ENCODE results near the gene MYLIP. TPM values are rescaled to one million over a fixed set of nuclear protein-coding genes. Genes with fewer than 3 reads are reported as not detected.

MYLIP gene
- total and polyA plus RNA-seq, 2 donors (not counting 1 experiment from before 2014, with no cell fraction given), result 40.6 to 104 TPM

DNA sequence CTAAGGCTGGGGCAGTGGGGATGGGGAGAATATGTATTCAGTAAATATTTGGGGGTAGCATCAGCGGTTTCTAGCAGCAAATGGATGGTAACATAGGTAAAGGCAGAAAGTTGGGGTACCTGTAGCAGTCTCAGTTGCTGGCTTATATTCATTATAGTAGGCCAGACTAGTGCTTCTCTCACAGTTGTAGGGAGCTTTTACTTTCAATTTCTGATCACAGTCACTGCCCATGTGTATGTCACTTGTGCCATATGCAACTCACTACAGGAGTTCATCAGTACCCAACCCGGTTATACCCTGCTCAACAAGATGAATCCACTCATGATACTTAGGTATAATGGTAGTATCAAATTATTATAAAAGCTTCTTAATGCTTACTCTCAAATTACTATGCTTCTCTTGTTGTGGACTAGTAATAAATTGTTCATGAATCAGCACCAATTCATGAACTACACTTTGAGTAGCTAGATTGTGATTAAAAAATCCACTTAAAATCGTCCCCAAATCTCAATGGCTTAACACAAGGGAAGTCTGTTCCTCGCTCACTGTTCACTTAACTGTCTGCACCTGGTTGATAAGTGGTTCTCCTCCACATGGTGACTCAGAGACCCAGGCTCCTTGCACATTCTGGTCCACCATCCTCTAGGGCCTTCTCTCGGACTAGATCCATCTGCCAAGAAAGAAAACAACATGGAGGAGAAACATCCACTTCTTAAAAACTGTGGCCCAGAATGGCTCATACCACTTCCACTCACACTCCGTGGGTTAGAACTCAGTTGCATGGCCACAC, 31.3 kb upstream of the MYLIP start:
- H3K9me3 Mint-ChIP-seq (ENCODE audit: insufficient read depth), result peaks cover 11% of the 10 kb centered on the region
- Histone ChIP-seq H3K27ac (ENCODE audit: low read length in 2 of 2) (no peak overlapping the region), H3K27me3 (replicated peaks in 1 of 4; ENCODE audit: control extremely low read depth in 1 of 4, control insufficient read depth in 3 of 4, insufficient read depth in 4 of 4, low read length in 3 of 4) (no peaks in the 10 kb centered on the region), H3K9ac (ENCODE audit: low read length) (no peak overlapping the region), H3K4me1 (ENCODE audit: control insufficient read depth in 2 of 2, insufficient read depth in 2 of 2, low read length in 2 of 2) (no peaks in the 10 kb centered on the region), H4K20me1 (ENCODE audit: control insufficient read depth, insufficient read depth, low read length, poor library complexity, severe bottlenecking) (no peaks in the 10 kb centered on the region), H3K4me2 (replicated peaks; ENCODE audit: low read depth, low read length, poor library complexity, severe bottlenecking) (no peak overlapping the region), H2AFZ (ENCODE audit: insufficient read depth, low read depth, low read length, poor library complexity, severe bottlenecking) (no peak overlapping the region), H3K36me3 (replicated peaks in 1 of 2; ENCODE audit: control extremely low read depth in 1 of 2, control insufficient read depth in 1 of 2, extremely low read depth in 1 of 2, insufficient read depth in 2 of 2, low read length in 1 of 2) (no peaks in the 10 kb centered on the region), H3K4me3 (ENCODE audit: control extremely low read depth in 1 of 5, extremely low read depth in 1 of 5, insufficient read depth in 1 of 5, low read depth in 2 of 5, low read length in 4 of 5) (no peak overlapping the region), H3K9me3 (ENCODE audit: control extremely low read depth in 1 of 3, control insufficient read depth in 2 of 3, insufficient read depth in 1 of 3, low read length in 2 of 3) (peaks cover 3 to 15% (median 13%) of the 10 kb centered on the region in 3 donors), H3K79me2 (ENCODE audit: control insufficient read depth, insufficient read depth, low read length) (no peaks in the 10 kb centered on the region)
- POLR2A ChIA-PET, result no interaction called here
- no peaks in the 10 kb centered on the region for H3K4me1 Mint-ChIP-seq
- DNase-seq, result no peak
- ATAC-seq (ENCODE audit: low read depth), result no peak
- WGBS (ENCODE audit: insufficient coverage), result 85% methylated on average over 4 of the region's 6 CpGs
- no peak overlapping the region for H3K27ac Mint-ChIP-seq
- TF ChIP-seq, protein P1, sequence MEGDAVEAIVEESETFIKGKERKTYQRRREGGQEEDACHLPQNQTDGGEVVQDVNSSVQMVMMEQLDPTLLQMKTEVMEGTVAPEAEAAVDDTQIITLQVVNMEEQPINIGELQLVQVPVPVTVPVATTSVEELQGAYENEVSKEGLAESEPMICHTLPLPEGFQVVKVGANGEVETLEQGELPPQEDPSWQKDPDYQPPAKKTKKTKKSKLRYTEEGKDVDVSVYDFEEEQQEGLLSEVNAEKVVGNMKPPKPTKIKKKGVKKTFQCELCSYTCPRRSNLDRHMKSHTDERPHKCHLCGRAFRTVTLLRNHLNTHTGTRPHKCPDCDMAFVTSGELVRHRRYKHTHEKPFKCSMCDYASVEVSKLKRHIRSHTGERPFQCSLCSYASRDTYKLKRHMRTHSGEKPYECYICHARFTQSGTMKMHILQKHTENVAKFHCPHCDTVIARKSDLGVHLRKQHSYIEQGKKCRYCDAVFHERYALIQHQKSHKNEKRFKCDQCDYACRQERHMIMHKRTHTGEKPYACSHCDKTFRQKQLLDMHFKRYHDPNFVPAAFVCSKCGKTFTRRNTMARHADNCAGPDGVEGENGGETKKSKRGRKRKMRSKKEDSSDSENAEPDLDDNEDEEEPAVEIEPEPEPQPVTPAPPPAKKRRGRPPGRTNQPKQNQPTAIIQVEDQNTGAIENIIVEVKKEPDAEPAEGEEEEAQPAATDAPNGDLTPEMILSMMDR (IDR thresholded peaks at IDR 0.05), result no peak
- TF ChIP-seq EZH2 (IDR thresholded peaks at IDR 0.05; ENCODE audit: borderline replicate concordance, insufficient read depth, low read depth, low read length, poor library complexity, severe bottlenecking), result no peak
- CTCF ChIA-PET, result interaction anchor here (0.9 kb wide), 1 partner anchor 31 kb away, joined by 3 read pairs; the partner anchor contains the start of gene MYLIP
- intact Hi-C loops (cut with micrococcal nuclease), result no loop called here
- H3K27me3 Mint-ChIP-seq, result peaks cover 4% of the 10 kb centered on the region
- H3K4me3 Mint-ChIP-seq, result no peak overlapping the region

DNA sequence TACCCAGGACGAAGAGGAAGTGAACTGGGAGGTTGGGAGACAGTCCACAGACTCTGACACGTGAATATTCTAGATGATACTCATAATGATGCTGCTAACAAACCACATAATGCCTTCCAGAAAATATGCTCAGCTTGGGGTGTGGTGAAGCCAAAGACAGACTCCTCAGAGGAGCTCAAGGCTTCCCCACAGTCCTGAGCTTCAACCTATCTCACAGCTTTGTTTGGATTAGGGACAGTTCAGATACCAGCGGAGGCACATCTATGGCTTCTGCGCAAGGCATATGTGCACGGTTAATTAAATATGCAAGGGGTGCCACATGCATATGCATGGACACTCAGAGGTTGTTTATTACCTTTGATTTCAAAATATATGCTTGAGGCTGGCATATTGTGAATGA, 30.7 kb upstream of the MYLIP start:
- ATAC-seq (ENCODE audit: low read depth) (no peak), DNase-seq (no peak)
- no peaks in the 10 kb centered on the region for H3K27me3 ChIP-seq (replicated peaks in 1 of 4; ENCODE audit: control extremely low read depth in 1 of 4, control insufficient read depth in 3 of 4, insufficient read depth in 4 of 4, low read length in 3 of 4)
- H3K27ac Mint-ChIP-seq, result no peak overlapping the region
- no peak overlapping the region for H3K4me3 Mint-ChIP-seq
- no peaks in the 10 kb centered on the region for H4K20me1 ChIP-seq (ENCODE audit: control insufficient read depth, insufficient read depth, low read length, poor library complexity, severe bottlenecking)
- no peak overlapping the region for H3K4me2 ChIP-seq (replicated peaks; ENCODE audit: low read depth, low read length, poor library complexity, severe bottlenecking)
- H3K36me3 ChIP-seq (replicated peaks in 1 of 2; ENCODE audit: control extremely low read depth in 1 of 2, control insufficient read depth in 1 of 2, extremely low read depth in 1 of 2, insufficient read depth in 2 of 2, low read length in 1 of 2), result no peaks in the 10 kb centered on the region
- H3K4me1 Mint-ChIP-seq, result no peaks in the 10 kb centered on the region
- no peaks in the 10 kb centered on the region for H3K79me2 ChIP-seq (ENCODE audit: control insufficient read depth, insufficient read depth, low read length)
- H3K4me1 ChIP-seq (ENCODE audit: control insufficient read depth in 2 of 2, insufficient read depth in 2 of 2, low read length in 2 of 2), result no peaks in the 10 kb centered on the region
- ChIA-PET POLR2A (no interaction called here), CTCF (no interaction called here)
- no peak overlapping the region for H2AFZ ChIP-seq (ENCODE audit: insufficient read depth, low read depth, low read length, poor library complexity, severe bottlenecking)
- H3K9me3 ChIP-seq (ENCODE audit: control extremely low read depth in 1 of 3, control insufficient read depth in 2 of 3, insufficient read depth in 1 of 3, low read length in 2 of 3), result peaks cover 3 to 15% (median 13%) of the 10 kb centered on the region in 3 donors
- H3K4me3 ChIP-seq (ENCODE audit: control extremely low read depth in 1 of 5, extremely low read depth in 1 of 5, insufficient read depth in 1 of 5, low read depth in 2 of 5, low read length in 4 of 5), result no peak overlapping the region
- no peak overlapping the region for H3K9ac ChIP-seq (ENCODE audit: low read length)
- no peaks in the 10 kb centered on the region for H3K27me3 Mint-ChIP-seq
- WGBS (ENCODE audit: insufficient coverage), result 100% methylated on average over 3 of the region's 5 CpGs
- no peak overlapping the region for H3K27ac ChIP-seq (ENCODE audit: low read length in 2 of 2)
- H3K9me3 Mint-ChIP-seq (ENCODE audit: insufficient read depth), result peaks cover 11% of the 10 kb centered on the region
- intact Hi-C loops (cut with micrococcal nuclease), result no loop called here
- TF ChIP-seq EZH2 (IDR thresholded peaks at IDR 0.05; ENCODE audit: borderline replicate concordance, insufficient read depth, low read depth, low read length, poor library complexity, severe bottlenecking), result no peak
- TF ChIP-seq, protein P1 (IDR thresholded peaks at IDR 0.05), result no peak

Data from B cell (primary cell).